Hepatocyte (in vitro differentiated cells): ENCODE results near the gene PLXNB3. TPM values are rescaled to one million over a fixed set of nuclear protein-coding genes. Genes with fewer than 3 reads are reported as not detected.
A peak's percentile ranks its signal among the peaks of the same experiment; 100 is the strongest.

ENCODE experiments used
- DNase-seq: peaks from one replicate; pipeline ENCODE4 v3.0.0-alpha.2; 2016; ENCODE audit warnings: low spot score
- H2AFZ ChIP-seq: fragments of 200-600 bp; sonication (generic); 2 replicates; pipeline ENCODE4 v1.6.0; 2016; ENCODE audit warnings: antibody characterized with exemption, mild to moderate bottlenecking
- H3K27ac ChIP-seq: fragments of 200-600 bp; sonication (generic); 2 replicates; pipeline ENCODE4 v1.5.1; 2016; ENCODE audit warnings: mild to moderate bottlenecking
- H3K27me3 ChIP-seq: fragments of 200-600 bp; sonication (generic); 2 replicates; pipeline ENCODE4 v1.6.1; 2016
- H3K36me3 ChIP-seq: fragments of 200-600 bp; sonication (generic); replicated peaks from 2 replicates; pipeline ENCODE4 v1.5.1; 2016; ENCODE audit warnings: low read depth; ENCODE audit not compliant: insufficient read depth
- H3K4me1 ChIP-seq: fragments of 200-600 bp; sonication (generic); 2 replicates; pipeline ENCODE4 v1.5.1; 2016; ENCODE audit warnings: mild to moderate bottlenecking, moderate library complexity; ENCODE audit not compliant: insufficient read depth
- H3K4me2 ChIP-seq: fragments of 200-600 bp; sonication (generic); 2 replicates; pipeline ENCODE4 v1.6.0; 2016
- H3K4me3 ChIP-seq: fragments of 200-600 bp; sonication (generic); 2 replicates; pipeline ENCODE4 v1.5.1; 2016; ENCODE audit warnings: mild to moderate bottlenecking
- H3K79me2 ChIP-seq: fragments of 200-600 bp; sonication (generic); 2 replicates; pipeline ENCODE4 v1.6.0; 2017; ENCODE audit warnings: mild to moderate bottlenecking
- H3K9me2 ChIP-seq: fragments of 200-600 bp; sonication (generic); replicated peaks from 2 replicates; pipeline ENCODE4 v1.6.0; 2017; ENCODE audit warnings: mild to moderate bottlenecking; ENCODE audit not compliant: insufficient read depth
- H3K9me3 ChIP-seq: fragments of 200-600 bp; sonication (generic); 2 replicates; pipeline ENCODE4 v1.5.1; 2016; ENCODE audit warnings: low read depth, mild to moderate bottlenecking
- H4K20me1 ChIP-seq: fragments of 200-600 bp; sonication (generic); 2 replicates; pipeline ENCODE4 v1.6.0; 2016; ENCODE audit warnings: mild to moderate bottlenecking; ENCODE audit not compliant: insufficient read depth, poor library complexity, severe bottlenecking
- EZH2 ChIP-seq: fragments of 200-600 bp; sonication (generic); IDR thresholded peaks from 2 replicates; pipeline ENCODE4 v1.6.1; 2016; ENCODE audit warnings: antibody characterized with exemption, mild to moderate bottlenecking, borderline replicate concordance
- EZH2phosphoT487 ChIP-seq: fragments of 200-600 bp; sonication (generic); IDR thresholded peaks from one replicate; pipeline ENCODE4 v1.6.1; 2018; ENCODE audit warnings: antibody characterized with exemption, mild to moderate bottlenecking, low read depth, moderate library complexity; ENCODE audit not compliant: unreplicated experiment, severe bottlenecking
- WGBS: methylation state at CpG from one replicate; pipeline ENCODE4 v1.1.6; 2016; ENCODE audit warnings: low lambda C conversion rate; ENCODE audit errors: missing lambda C conversion rate; 5-methylcytosine and 5-hydroxymethylcytosine counted together
- polyA plus RNA-seq: library from polyadenylated mRNA; unstranded; fragments of >200 nt; fragmentation: Nextera tagmentation; extraction: Ambion mirVana; gene quantifications from 2 replicates; pipeline ENCODE4 v1.2.1, GENCODE V29; 2016
- total RNA-seq: library from RNA; depleted of rRNA; stranded (reverse); fragments of >200 nt; gene quantifications from 2 replicates; pipeline ENCODE4 v1.2.3, GENCODE V29; 2014
- TF ChIP-seq, protein P1 (sequence below): fragments of 200-600 bp; sonication (generic); IDR thresholded peaks from 2 replicates; pipeline ENCODE4 v1.5.1; 2016; ENCODE audit warnings: antibody characterized with exemption, mild to moderate bottlenecking; ENCODE audit not compliant: poor library complexity

PLXNB3 gene
- total and polyA plus RNA-seq, 2 experiments from 2014 or later = 0.27 to 0.87 TPM

DNA sequence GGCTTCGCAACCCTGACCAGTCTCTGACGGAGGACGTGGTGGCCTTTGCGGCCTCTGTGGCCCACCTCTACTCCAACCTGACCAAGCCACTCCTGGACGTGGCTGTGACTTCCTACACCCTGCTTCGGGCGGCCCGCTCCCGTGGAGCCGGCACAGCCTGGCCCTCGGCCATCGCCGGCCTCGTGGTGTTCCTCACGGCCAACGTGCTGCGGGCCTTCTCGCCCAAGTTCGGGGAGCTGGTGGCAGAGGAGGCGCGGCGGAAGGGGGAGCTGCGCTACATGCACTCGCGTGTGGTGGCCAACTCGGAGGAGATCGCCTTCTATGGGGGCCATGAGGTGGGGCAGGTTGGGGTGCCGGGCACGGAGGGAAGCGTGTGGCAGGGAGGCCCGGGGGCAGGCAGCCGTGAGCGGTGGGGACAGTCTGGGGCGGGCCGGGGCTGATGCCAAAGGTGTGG is 38.2 kb upstream of the PLXNB3 start:
- Histone ChIP-seq H3K4me2 (peak overlapping the region; percentile 84), H3K9me3 (no peaks in the 10 kb centered on the region), H4K20me1 (peaks cover 9% of the 10 kb centered on the region), H3K36me3 (no peaks in the 10 kb centered on the region), H3K27me3 (no peaks in the 10 kb centered on the region), H3K9me2 (no peaks in the 10 kb centered on the region), H3K79me2 (peaks cover 25% of the 10 kb centered on the region), H3K27ac (peak overlapping the region; percentile 82), H3K4me1 (peaks cover 32% of the 10 kb centered on the region), H3K4me3 (no peak overlapping the region), H2AFZ (no peak overlapping the region)
- DNase-seq = no peak
- TF ChIP-seq, protein P1, sequence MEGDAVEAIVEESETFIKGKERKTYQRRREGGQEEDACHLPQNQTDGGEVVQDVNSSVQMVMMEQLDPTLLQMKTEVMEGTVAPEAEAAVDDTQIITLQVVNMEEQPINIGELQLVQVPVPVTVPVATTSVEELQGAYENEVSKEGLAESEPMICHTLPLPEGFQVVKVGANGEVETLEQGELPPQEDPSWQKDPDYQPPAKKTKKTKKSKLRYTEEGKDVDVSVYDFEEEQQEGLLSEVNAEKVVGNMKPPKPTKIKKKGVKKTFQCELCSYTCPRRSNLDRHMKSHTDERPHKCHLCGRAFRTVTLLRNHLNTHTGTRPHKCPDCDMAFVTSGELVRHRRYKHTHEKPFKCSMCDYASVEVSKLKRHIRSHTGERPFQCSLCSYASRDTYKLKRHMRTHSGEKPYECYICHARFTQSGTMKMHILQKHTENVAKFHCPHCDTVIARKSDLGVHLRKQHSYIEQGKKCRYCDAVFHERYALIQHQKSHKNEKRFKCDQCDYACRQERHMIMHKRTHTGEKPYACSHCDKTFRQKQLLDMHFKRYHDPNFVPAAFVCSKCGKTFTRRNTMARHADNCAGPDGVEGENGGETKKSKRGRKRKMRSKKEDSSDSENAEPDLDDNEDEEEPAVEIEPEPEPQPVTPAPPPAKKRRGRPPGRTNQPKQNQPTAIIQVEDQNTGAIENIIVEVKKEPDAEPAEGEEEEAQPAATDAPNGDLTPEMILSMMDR = no peak
- TF ChIP-seq EZH2phosphoT487 (no peak), EZH2 (no peak)
- WGBS = 95% methylated on average over 20 of the region's 35 CpGs

DNA sequence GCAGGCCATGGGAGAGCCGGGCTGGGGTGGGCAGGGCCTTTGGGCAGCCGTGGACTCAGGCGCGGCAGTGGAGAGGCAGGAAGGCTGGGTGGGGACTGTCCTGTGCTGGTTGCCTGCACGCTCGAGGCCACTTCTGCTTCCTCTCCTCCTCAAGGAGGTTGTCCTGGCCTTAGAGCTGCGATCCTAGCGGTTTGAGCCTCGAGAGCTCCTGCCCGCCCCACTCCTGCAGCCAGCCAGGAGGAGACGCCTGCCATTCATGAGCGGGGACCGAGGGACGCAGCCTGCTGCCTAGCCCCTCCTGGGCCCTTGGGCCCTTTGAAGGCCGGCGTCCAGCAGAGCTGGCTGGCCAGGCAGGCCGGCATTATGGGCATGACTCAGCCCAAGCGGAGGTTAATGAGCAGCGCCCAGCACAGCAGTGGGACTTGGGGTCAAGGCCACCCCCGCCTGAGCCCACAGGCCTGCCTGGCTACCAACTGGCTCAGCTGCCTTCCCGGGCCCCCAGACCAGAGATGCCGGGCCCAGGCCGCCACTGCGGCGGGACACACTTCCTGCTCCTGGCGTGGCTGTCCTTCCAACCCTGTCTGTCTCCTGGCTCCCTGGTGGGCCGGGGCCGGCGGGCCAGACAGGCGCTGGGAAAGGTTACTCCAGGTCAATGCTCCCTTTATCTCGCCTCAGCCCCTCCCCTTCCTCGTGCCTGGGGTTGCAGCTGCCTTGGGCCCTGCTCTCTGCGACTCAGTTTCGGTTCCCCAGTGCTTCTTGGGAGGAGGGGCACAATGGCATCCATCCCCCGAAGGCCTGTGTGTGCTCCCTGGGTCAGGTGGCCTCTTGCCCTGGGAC is 37.5 kb upstream of the PLXNB3 start:
- Histone ChIP-seq H3K4me1 (peaks cover 32% of the 10 kb centered on the region), H3K27ac (peak overlapping the region; percentile 82), H2AFZ (no peak overlapping the region), H4K20me1 (peaks cover 9% of the 10 kb centered on the region), H3K9me2 (no peaks in the 10 kb centered on the region), H3K4me2 (peak overlapping the region; percentile 84), H3K36me3 (no peaks in the 10 kb centered on the region), H3K9me3 (no peaks in the 10 kb centered on the region), H3K4me3 (no peak overlapping the region), H3K27me3 (no peaks in the 10 kb centered on the region), H3K79me2 (peaks cover 18% of the 10 kb centered on the region)
- 44% methylated on average over 28 of the region's 35 CpGs for WGBS
- peak; percentile 63 for DNase-seq
- TF ChIP-seq EZH2 (no peak), EZH2phosphoT487 (no peak)
- TF ChIP-seq, protein P1 = no peak

DNA sequence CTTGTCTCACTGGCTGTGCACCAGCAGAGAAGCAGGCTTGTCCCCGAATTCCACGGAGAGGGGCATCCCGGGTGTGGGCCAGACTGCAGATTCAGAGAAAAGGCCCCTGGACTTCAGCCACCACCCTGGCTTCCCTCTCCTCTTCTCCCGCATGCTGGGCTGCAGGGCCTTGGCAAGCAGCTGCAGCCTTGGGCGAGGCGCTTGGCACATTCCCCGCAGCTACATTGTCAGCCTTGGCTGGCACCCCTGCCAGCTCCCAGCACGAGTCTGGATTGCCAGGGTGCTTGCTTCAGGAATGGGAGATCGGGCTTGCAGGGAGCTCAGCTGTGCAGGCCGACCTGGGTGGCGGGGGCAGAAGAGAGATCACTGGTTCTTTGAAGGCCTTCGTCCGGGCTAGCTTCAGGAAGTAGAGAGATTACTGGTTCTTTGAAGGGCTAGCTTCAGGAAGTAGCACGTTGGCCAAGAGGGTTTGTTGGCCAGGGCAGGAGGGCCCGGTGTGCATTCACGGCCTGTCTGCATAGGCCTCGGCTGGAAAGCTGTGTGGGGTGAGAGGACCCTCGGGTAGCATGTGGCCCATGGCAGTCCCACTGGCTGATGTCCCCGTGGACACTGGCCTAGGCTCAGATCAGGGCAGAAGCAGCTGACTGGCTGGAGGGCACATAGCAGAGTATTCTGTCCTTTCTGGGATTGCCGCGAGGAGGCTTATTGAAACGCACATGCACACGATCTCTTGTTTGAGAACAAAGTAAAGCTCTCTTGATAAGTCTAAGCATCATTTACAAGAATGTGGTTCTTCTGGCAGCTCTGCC is 36.7 kb upstream of the PLXNB3 start:
- Histone ChIP-seq H3K9me2 (no peaks in the 10 kb centered on the region), H3K4me3 (no peak overlapping the region), H3K79me2 (peaks cover 10% of the 10 kb centered on the region), H3K36me3 (no peaks in the 10 kb centered on the region), H3K27me3 (no peaks in the 10 kb centered on the region), H3K9me3 (no peaks in the 10 kb centered on the region), H3K27ac (peak overlapping the region; percentile 82), H3K4me2 (peak overlapping the region; percentile 84), H3K4me1 (peaks cover 27% of the 10 kb centered on the region), H2AFZ (no peak overlapping the region), H4K20me1 (peaks cover 9% of the 10 kb centered on the region)
- WGBS = 73% methylated on average over 23 of the region's 23 CpGs
- no peak for DNase-seq
- no peak for TF ChIP-seq EZH2phosphoT487
- TF ChIP-seq EZH2 = no peak
- TF ChIP-seq, protein P1 = no peak
